Activated naive CD4-positive, alpha-beta T cell (primary cell): ENCODE data around the gene CCDC112.
"Not testable (repeated sequence)": the region's sequence is repeated elsewhere in the genome, so short reads cannot be mapped to it uniquely, and the experiment has no call there.

ENCODE experiments used
- DNase-seq, 4 experiments: peaks; one replicate each; lab custom pipeline; 2025; lab: John Stamatoyannopoulos, UW

The CCDC112 gene

DNA sequence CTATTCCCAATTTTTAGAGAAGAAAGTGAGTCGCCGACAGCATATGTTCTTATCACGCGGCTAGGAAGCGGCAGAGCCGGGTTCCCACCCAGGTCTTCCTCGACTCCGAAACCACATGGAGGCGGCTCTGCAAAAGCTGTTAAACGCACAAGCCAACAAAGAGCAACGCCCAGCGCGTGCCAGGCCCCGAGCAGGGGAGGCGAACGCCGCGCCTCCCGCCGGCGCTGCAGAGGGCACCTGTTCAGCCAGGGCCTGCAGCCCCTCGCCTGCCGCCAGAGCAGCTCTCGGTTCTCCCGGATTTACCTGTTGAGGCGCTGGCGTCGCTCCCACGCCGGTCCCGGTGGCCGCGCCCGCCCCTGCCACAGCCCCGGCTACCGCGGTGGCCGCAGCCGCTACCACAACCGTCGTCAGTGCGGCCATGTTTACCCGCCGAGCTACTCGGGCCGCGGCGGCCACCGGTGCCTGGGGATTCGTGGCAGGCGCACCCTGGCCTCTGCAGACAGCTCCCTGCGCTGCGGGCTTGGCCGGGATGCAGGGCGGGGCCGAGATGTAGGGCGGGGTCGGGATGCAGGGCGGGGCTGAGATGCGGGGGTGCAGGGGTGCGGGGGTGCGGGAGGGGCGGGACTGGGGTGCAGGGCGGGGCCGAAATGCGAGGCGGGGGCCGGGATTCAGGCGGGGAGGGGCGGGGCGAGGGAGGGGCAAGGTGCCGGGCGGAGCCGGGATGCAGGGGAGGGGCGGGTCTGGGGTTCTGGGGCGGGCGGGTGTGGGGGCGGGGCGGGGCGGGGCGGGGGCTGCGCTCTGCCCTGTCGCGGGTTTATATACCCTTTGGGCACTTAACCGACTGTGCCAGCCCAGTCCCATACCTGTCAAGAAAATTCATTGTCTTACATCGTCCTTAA is at the start of gene CCDC112:
Gene CCDC112, minus strand, starts transcription at position 531 of the 899 bp plus-strand sequence. Its CDS starts 111 bp downstream, at position 420.
- DNase-seq: peak; percentile 29 to 77 (median 56)

DNA sequence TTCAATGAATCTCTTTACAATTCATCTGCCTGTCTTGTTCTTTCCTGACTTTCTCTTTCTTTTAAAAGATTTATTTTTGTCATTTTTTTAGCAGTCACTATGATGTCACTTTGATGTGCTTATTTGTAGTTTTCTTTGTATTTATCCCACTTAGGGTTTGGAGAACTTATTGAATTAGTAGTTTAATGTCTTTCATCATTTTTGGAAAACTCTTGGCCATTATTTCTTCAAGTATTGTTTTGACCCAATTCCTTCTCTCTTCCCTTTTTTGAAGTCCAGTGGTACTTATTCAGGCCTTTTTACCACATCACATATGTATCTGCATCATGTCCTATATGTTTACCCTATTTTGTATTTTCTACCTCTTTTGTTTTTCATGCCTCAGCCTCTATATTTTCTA is 48.9 kb upstream of the CCDC112 start:
- no peak for DNase-seq

DNA sequence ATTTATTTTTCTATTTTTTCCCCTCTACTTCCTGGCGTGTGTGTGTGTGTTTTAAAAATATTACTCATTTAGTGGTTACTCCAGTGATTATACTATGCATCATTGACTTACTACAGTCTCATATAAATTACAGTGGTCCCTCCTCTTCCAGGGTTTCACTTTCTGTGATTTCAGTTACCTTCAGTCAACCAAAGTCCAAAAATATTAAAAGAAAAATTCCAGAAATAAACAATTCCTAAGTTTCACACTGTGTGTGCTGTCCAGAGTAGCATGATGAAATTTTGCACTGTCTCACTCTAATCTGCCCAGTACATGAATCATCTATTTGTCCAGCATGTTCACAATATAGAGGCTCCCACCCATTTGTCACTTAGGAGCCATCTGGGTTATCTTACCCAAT is 47.4 kb upstream of the CCDC112 start:
- DNase-seq: no peak

DNA sequence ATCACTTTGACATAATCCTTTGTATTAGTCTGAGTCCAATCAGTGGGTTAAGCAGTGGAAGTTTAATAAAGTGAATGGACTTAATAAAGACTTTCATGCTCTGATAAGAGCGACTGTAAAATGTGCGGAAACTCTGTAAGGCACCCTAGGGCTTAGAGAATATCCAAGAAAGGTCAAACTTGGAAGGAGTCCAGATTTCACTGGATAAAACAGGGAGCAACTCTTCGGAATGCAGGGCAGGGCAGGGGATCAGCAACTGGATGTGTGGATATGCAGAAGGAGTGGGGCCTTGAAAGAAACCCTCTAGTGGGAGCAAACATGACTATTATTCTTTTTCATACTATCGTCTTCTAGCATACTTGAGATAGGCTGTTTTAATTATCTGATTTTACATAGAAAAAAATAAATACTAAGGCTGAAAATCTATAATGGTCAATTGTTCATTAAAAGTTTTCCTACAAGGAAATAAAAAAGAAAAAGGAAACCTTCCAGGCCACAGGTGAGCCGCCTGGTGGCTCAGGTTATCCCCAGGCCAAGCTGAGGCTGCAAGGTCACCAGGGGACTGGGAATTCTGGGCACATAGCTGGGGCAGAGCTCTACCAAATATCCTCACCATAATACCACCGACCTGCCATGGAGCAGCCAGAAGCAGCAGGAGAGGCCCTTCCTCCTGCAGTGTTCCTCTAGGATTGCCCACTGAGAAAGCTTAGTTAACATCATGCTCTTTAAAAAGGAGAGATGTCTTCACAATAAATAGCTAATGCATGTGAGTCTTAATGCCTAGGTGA is 46.3 kb upstream of the CCDC112 start:
- DNase-seq: no peak

GRCh38 chr5:115341745-115342144 is 45.3 kb upstream of the CCDC112 start:
- no peak for DNase-seq

GRCh38 chr5:115338851-115339250 is 42.4 kb upstream of the CCDC112 start:
- DNase-seq: no peak

DNA sequence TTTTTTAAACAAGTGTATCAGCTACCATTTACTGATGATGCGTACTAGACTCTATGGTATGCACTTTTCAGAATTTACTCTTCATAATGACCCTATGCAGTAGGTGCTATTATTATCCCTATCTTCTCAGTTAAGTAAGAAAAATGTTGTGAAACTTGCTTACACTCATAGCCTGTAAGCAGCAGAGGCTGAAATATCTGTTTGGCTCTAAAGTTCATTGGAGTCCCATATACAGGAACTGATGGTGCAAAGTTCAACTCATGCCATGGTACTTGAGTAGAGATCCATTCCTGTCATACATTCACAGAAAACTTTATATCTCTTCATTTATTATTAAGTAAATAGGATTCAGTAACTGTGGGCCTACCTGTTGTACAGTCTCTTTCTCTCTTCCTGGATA is 41.4 kb upstream of the CCDC112 start:
- DNase-seq: no peak

GRCh38 chr5:115336964-115337363 is 40.5 kb upstream of the CCDC112 start:
- no peak for DNase-seq

- DNase-seq: no peak
Measured at GRCh38 chr5:115336201-115336720, 39.8 kb upstream of the CCDC112 start.

GRCh38 chr5:115335301-115335700 is 38.8 kb upstream of the CCDC112 start:
- DNase-seq: no peak

GRCh38 chr5:115333164-115333563 is 36.7 kb upstream of the CCDC112 start:
- no peak for DNase-seq

GRCh38 chr5:115330830-115331229 is 34.4 kb upstream of the CCDC112 start:
- no peak for DNase-seq

- DNase-seq: no peak
Measured at GRCh38 chr5:115329475-115329874, 33.0 kb upstream of the CCDC112 start.

- not testable (repeated sequence) for DNase-seq
Measured at GRCh38 chr5:115328617-115329274, 32.3 kb upstream of the CCDC112 start.

DNA sequence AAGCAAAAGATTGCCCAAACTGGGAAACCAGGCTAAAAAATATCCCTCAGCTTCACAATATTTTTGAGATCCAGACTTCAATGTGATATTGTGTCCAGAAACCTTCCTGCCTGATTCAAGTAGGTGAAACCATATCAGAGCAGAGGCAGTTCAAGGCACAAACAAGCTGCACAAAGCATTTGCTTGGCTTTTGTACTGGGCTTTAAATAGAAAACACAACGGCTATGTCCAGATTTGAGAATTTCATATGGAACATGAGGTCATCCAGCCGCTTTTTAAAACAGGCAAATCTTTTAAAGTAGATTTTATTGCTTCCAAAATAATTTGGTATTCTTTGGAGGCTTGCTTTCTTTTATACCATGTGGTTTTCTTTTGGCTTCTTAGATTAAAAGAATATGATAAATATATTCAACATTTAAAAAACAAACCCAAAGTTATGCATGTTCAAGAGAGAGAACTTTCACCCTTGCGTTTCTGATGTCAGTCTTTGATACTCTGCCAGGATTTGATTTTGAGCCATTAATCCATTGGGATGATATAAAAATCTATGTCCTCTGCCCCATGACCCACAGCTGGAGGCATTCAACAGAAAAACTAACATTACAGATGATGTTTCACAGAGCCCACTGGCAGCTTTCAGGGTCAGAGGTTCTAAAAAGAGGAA is 29.0 kb upstream of the CCDC112 start:
- no peak for DNase-seq

GRCh38 chr5:115324021-115324420 is 27.6 kb upstream of the CCDC112 start:
- no peak for DNase-seq

DNA sequence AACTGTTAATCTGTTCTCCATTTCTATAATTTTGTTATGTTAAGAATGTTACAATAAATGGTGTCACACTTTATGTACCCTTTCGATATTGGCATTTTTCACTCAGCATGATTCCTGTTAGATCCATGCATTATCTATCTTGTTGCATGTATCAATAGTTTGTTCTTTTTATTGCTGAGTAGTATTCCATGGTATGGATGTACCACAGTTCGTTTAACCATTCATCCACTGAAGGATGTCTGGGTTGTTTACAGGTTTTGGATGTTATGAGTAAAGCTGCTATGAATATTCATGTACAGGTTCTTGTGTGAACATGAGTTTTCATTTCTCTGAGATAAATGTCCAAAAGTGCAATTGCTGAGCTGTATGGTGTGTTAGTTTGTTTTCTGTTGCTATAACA is 26.3 kb upstream of the CCDC112 start:
- no peak for DNase-seq

GRCh38 chr5:115321309-115321708 is 24.9 kb upstream of the CCDC112 start:
- DNase-seq: no peak

DNA sequence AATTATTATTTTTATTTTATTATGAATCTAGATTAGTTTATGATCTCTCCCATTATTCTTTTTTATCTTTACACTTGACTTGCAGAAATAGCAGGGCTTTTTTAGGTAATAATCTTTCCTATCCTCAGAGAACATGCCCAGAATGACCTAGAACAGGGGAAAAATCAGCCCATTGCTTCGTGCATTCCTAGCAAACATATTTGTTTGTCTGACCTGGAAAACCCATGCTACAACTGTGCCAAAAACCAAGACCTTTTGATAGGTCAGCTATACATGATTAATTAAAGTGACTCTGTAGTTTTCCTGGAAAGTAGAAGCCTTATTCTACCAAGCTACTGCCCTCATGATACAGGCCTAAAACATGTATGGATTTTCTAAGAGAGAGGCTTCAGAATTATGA is 24.1 kb upstream of the CCDC112 start:
- DNase-seq: no peak

- DNase-seq: no peak
Measured at GRCh38 chr5:115320006-115320405, 23.6 kb upstream of the CCDC112 start.

DNA sequence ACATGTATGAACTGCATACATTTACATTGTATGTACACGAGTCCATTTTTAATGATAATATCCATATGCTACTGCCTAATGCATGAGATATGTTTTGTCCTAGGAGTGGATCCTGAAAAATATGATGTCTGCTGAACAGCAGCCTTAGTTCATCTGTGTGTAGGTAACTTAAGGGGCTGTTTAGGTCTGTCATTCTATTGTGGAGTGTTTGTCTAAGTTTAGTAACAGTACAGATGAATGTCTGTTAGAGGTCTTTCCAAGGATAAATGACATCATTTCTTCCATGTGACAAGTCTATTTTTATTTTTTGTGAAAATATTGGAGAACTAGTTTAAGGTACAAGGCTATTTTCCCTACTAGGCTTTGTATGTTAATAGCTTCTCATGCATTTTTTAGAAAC is 22.6 kb upstream of the CCDC112 start:
- no peak for DNase-seq

DNA sequence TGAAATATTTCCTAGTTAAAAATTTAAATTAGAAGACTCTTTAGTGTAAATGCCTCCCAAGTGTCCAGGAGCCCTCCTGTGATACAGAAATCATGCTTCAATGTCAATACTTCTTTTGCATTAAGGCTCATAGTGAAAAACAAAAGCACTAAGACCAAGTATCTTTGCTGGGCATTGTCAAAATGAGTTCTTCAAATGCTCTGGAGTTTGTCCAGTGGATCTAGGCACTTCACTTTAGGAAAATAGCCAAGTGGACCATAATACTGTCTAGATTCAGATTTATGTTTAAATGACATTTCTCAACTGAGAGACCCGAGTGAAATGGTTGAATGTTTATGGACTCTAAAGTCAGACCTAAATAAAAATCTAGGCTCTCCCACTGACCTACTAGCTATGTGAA is 21.3 kb upstream of the CCDC112 start:
- no peak for DNase-seq
